Lower leg skin (tissue), 4 donors: Measurements from ENCODE around the gene CEP350. TPM values are rescaled to one million over a fixed set of nuclear protein-coding genes. Genes with fewer than 3 reads are reported as not detected.

ENCODE experiments used
- DNase-seq, 2 donors: peaks; one replicate each; pipeline ENCODE4 v3.0.0-alpha.2; 2019; ENCODE audit warnings: low spot score in 2 of 2
- H3K4me3 ChIP-seq: fragments of 200-600 bp; sonication (generic); 2 replicates; pipeline ENCODE4 v1.5.1; 2017; ENCODE audit warnings: mild to moderate bottlenecking, low read depth; ENCODE audit not compliant: poor library complexity, severe bottlenecking
- POLR2A ChIP-seq, 2 donors: fragments of 450-650 bp; IDR thresholded peaks; one replicate each; pipeline ENCODE4 v1.6.1; 2016 to 2017; ENCODE audit warnings: antibody characterized with exemption in 2 of 2, mild to moderate bottlenecking in 1 of 2, moderate library complexity in 1 of 2
- WGBS, 2 donors: methylation state at CpG; one replicate each; pipeline ENCODE4 v1.1.5; 2018; 5-methylcytosine and 5-hydroxymethylcytosine counted together
- intact Hi-C: fragments of 100-400 bp; cut with DNase I; formaldehyde crosslinking; loops from one replicate; pipeline ENCODE4 v1.15.0; 2023; ENCODE audit warnings: low total_unique reads
- total RNA-seq, 4 donors: library from RNA; depleted of rRNA; stranded (reverse); fragments of >200 nt; gene quantifications; one replicate each; pipeline ENCODE4 v1.1.0, GENCODE V29; 2016
- TF ChIP-seq, protein P1 (sequence below), 3 donors: fragments of 450-650 bp; IDR thresholded peaks; one replicate each; pipeline ENCODE4 v1.5.1; 2016; ENCODE audit warnings: antibody characterized with exemption in 3 of 3, mild to moderate bottlenecking in 3 of 3, moderate library complexity in 2 of 3

CEP350 gene
- total RNA-seq, 4 donors from 2014 or later = 55.8 to 85.6 (median 59.9) TPM

DNA sequence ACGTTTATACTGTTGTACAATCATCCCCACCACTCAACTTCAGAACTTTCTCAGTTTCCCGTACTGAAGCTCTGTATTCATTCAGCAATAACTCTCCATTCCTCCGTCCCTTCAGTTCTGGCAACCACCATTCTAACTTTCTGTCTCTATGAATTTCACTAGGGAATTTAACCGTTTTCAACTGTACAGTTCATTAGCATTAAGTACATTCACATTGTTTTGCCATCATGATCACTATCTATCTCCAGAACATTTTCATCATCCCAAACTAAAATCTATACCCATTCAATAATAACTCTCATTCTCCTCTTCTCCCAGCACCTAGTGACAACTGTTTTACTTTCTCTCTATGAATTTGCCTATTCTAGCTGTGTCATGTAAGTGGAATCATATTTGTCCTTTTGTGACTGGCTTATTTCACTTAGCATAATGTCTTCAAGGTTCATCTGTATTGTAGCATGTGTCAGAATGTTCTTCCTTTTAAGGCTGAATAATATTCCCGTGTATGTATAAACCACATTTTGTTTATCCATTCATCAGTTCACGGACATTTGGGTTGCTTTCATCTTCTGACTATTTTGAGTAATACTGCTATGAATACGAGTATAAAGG, 75.0 kb downstream of the CEP350 start:
- intact Hi-C loops = no loop called here
- no peak overlapping the region for H3K4me3 ChIP-seq
- 75 to 79% methylated on average over 7 of the region's 7 CpGs for WGBS, 2 donors
- no peak for DNase-seq
- TF ChIP-seq POLR2A (IDR thresholded peaks at IDR 0.05) = no peak

DNA sequence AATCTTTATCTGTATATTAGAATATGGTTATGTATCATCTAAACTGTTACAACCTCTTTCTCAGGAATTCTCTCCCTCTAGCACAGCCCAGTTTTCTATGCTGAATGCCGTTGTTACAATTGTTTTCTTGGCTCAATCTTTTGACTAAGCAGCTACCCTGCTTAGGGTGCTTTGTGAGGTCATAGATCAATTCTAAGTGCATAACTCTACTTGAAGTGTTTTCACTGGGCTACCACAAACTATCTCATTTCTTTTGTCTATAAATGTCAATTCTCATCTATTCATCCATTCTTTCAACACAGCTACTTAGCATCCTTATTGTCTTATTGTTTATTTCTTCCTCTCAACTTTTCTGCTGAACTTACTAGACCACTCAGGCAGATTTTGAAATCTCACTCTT, 77.1 kb downstream of the CEP350 start:
- intact Hi-C loops = no loop called here
- WGBS, 2 donors = 91 to 92% methylated on average over 1 of the region's 1 CpG
- TF ChIP-seq, protein P1, sequence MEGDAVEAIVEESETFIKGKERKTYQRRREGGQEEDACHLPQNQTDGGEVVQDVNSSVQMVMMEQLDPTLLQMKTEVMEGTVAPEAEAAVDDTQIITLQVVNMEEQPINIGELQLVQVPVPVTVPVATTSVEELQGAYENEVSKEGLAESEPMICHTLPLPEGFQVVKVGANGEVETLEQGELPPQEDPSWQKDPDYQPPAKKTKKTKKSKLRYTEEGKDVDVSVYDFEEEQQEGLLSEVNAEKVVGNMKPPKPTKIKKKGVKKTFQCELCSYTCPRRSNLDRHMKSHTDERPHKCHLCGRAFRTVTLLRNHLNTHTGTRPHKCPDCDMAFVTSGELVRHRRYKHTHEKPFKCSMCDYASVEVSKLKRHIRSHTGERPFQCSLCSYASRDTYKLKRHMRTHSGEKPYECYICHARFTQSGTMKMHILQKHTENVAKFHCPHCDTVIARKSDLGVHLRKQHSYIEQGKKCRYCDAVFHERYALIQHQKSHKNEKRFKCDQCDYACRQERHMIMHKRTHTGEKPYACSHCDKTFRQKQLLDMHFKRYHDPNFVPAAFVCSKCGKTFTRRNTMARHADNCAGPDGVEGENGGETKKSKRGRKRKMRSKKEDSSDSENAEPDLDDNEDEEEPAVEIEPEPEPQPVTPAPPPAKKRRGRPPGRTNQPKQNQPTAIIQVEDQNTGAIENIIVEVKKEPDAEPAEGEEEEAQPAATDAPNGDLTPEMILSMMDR (IDR thresholded peaks at IDR 0.05) = no peak
- TF ChIP-seq POLR2A (IDR thresholded peaks at IDR 0.05) = no peak
- DNase-seq = no peak
- no peak overlapping the region for H3K4me3 ChIP-seq

DNA sequence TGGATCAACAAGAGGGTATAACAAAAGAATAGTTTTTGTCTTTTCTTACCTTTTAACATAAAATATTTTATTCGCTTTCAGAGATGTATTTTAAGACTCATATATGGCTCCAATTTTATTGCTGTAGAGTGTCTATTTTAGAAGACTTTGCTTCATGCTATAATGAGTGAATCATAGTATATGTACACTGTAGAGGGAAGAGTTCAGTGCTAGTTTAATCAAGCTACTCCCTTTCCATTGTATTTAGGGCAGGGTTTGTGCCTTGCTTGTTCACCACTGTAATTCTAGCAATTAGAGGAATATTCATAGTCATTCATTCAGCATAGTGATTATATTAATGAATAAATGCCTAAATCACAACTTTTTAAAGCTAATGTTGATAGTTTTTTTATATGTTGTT, 78.8 kb downstream of the CEP350 start:
- WGBS, 2 donors = 45 to 61% methylated on average over 1 of the region's 1 CpG
- DNase-seq = no peak
- intact Hi-C loops = no loop called here

DNA sequence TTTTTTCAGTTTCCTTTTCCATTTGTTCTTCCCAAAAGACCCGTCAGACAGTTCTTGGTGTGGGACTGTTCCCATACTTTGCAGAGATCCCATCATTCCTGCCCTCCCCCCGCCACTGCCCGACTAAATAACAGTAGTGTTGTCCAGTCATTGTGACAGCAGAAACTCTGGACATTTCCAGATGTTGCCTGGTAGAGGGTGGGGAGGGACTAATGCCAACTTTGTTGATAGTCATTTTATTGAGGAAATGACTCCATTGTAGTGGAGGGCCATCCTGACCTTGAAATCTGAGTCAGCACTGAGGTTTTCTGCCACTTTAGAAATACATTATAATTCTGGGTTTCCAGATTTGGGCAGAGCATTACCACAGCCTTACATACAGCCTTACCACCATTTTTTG, 85.4 kb downstream of the CEP350 start:
- WGBS, 2 donors = 83 to 86% methylated on average over 3 of the region's 3 CpGs
- intact Hi-C loops = no loop called here
- DNase-seq = no peak
- H3K4me3 ChIP-seq = no peak overlapping the region
- TF ChIP-seq, protein P1 (IDR thresholded peaks at IDR 0.05) = no peak
- TF ChIP-seq POLR2A (IDR thresholded peaks at IDR 0.05) = no peak

More for the DNA sequence above, 78.8 kb downstream of the CEP350 start:
- no peak overlapping the region for H3K4me3 ChIP-seq
- TF ChIP-seq POLR2A (IDR thresholded peaks at IDR 0.05) = no peak
- TF ChIP-seq, protein P1 (IDR thresholded peaks at IDR 0.05) = no peak

DNA sequence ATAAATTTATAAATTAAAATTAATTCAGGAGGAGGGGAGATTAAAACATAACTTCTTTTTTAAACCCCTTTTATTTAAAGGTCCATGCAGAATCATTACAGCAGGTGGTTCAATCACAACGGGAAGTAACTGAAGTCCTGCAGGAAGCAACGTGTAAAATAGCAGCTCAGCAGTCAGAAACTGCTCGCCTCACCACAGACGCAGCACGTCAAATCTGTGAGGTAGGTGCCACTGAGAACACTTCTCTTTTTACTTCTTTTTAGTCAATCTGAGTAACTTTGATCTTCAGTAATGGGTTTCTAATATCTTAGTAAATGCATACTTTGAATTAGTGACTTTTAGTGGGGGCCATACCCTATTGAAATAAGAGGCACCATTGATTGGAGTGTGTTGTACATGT, 87.0 kb downstream of the CEP350 start:
- intact Hi-C loops = no loop called here
- WGBS, 2 donors = 84 to 90% methylated on average over 5 of the region's 5 CpGs
- no peak overlapping the region for H3K4me3 ChIP-seq
- DNase-seq = no peak
- TF ChIP-seq, protein P1 (IDR thresholded peaks at IDR 0.05) = no peak
- no peak for TF ChIP-seq POLR2A (IDR thresholded peaks at IDR 0.05)

DNA sequence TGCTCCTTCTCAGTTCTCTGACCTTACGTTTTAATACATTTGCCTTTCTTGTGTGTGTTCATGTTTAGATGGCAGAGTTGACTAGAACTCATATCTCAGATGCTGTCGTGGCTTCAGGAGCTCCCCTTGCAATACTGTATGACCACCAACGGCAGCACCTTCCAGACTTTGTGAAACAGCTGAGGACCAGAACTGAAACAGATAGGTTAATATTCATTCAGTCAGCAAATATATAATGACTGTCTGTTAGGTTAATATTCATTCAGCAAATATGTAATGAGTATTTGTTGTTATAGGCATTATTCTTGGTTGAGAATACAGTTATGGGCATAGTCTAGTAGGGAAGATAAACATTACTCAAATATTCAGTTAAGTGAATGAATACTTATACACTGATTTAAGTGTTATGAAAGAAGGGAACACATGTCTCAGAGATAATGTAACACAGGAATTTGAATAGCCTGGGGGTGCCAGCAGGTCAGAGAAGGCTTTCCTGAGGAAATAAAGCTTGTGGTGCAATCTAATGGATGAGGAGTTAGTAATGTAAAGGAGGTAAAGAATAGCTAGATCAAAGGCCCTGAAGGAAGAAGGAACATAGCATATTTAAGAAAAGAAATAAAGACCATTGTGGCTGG, 88.5 kb downstream of the CEP350 start:
- DNase-seq = no peak
- WGBS, 2 donors = 95 to 98% methylated on average over 3 of the region's 3 CpGs
- H3K4me3 ChIP-seq = no peak overlapping the region
- TF ChIP-seq, protein P1 (IDR thresholded peaks at IDR 0.05) = no peak
- no peak for TF ChIP-seq POLR2A (IDR thresholded peaks at IDR 0.05)
- intact Hi-C loops = no loop called here
